H1 (cell line): Measurements from ENCODE around the gene ROBO4. TPM values are rescaled to one million over a fixed set of nuclear protein-coding genes. Genes with fewer than 3 reads are reported as not detected.

ENCODE experiments used
- CHD1 ChIP-seq: IDR thresholded peaks from 2 replicates; pipeline ENCODE4 v1.6.1; 2012; ENCODE audit warnings: low read depth, low read length, improper control_type of control experiment
- CTBP2 ChIP-seq: IDR thresholded peaks from 2 replicates; pipeline ENCODE4 v1.7.0; 2011; ENCODE audit warnings: borderline replicate concordance, mild to moderate bottlenecking, moderate library complexity, mixed read lengths, low read length; ENCODE audit not compliant: insufficient read depth, insufficient read length
- NANOG ChIP-seq: IDR thresholded peaks from 2 replicates; pipeline ENCODE4 v1.6.1; 2011; ENCODE audit warnings: low read length, low read depth, mild to moderate bottlenecking, inconsistent platforms; ENCODE audit not compliant: insufficient read depth, poor library complexity, severe bottlenecking
- RAD21 ChIP-seq, 2 experiments: IDR thresholded peaks in 1 of 2; conservative IDR thresholded peaks in 1 of 2; 2 replicates each; pipeline ENCODE4 v1.6.1; 2011; ENCODE audit warnings: low read depth in 2 of 2, low read length in 2 of 2, improper control_type of control experiment in 1 of 2, inconsistent platforms in 1 of 2, mild to moderate bottlenecking in 1 of 2, moderate library complexity in 1 of 2
- RFX5 ChIP-seq: IDR thresholded peaks from 2 replicates; pipeline ENCODE4 v1.6.1; 2011; ENCODE audit warnings: low read depth, low read length, improper control_type of control experiment, borderline replicate concordance
- polyA plus RNA-seq, 7 experiments: library from polyadenylated mRNA; depleted of rRNA in 3 of 7; stranded (reverse) in 5 of 7; unstranded in 2 of 7; fragments of >200 nt in 5 of 7; fragments of 200-250 nt in 2 of 7; gene quantifications; 1 replicate in 5 of 7; 2 replicates in 1 of 7; 4 replicates in 1 of 7; pipeline versions ENCODE4 v1.2.1 to v1.2.3, GENCODE V29; 2011 to 2013; ENCODE audit warnings: missing spikeins in 2 of 7, mixed read lengths in 2 of 7
- total RNA-seq: library from RNA; stranded (reverse); fragmentation: NEBNext Ultra II Directional; extraction: Animal tissue kit (Norgen Biotek cat#: 25700); gene quantifications from 2 replicates; pipeline ENCODE4 v1.2.1, GENCODE V29; 2021

ROBO4 gene
- total and polyA plus RNA-seq, 2 of the 8 experiments (the other 6 are each of a cell fraction or from before 2014, with no cell fraction given), result 0.03 TPM; not detected in 1

DNA sequence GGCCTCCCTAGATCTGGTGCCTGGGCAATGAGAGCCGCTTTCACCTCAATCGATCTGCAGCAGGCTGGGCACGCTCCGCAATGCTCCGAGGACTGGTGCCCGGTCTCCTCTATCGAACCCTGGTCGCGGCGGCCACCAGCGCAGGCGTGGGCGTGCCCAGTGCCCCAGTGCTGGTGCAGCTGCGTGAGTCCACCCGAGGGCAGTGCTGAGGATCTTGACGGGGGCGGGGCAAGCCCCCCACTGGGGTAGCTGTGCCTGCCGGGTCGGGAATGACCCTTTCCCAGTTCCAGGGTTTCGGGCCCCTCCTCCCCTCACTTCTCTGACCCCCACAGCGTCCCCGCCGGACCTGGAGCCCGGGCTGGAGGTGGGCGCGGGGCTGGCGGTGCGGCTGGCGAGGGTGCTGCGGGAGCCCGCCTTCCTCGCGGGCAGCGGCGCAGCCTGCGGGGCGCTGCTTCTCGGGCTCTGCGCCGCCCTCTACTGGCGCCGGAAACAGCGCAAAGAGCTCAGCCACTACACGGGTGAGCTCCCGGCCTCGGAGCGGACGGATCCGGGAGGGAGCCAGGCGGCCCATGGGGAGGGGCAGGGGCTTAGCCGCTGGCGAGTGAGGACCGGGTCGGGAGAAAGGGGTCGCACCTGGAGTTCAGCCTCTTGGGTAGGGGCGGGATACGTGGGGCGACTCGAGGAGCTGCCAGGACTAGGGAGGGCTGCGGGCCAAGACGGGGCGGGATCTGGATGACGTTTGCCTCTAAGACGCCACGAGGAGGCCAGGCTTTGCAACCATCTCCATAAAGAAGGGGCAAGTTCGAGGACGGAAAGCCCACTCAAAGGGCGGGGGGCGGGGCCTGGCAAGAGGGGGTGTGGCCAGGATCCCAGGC is 21.5 kb downstream of the ROBO4 start (continued):
- no peak for TF ChIP-seq NANOG
- TF ChIP-seq CHD1, result no peak
- TF ChIP-seq RFX5, result no peak
- TF ChIP-seq RAD21 (IDR thresholded peaks at IDR 0.05 in 1 of 2, conservative IDR thresholded peaks at IDR 0.05 in 1 of 2; ENCODE audit: low read depth in 2 of 2, low read length in 2 of 2), result peak in 1 of 2 experiments; percentile 37; a peak in 2 of 4 replicates
- peak; percentile 71 for TF ChIP-seq CTBP2
